ENCODE results near the gene POLR3A.

The POLR3A gene

DNA sequence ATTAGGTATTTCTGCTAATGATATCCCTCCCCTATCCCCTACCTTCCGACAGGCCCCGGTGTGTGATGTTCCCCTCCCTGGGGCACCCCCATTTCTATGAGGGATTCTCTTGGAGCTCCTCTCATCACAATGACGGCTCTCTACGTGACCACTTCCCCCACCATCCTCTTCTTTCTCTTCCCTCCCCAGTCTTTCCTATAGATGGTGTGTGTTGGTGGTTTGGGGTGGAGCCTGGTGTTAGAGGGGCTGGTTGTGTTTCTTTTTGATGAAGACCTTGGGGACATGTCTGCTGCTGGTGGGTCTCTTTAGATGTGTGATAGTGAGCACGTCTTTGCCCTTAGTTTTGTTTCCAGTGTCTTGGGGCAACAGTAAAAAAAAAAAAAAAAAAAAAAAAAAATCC is 33.0 kb upstream of the POLR3A start:
- H3K9ac ChIP-seq (ENCODE audit: low read length): no peak overlapping the region
- no peak overlapping the region for H3K4me2 ChIP-seq (ENCODE audit: low read depth, low read length, poor library complexity, severe bottlenecking)
- no peak overlapping the region for H2AFZ ChIP-seq (ENCODE audit: low read depth, low read length, severe bottlenecking)
- no peaks in the 10 kb centered on the region for H3K27me3 ChIP-seq (ENCODE audit: low read length)
- no peaks in the 10 kb centered on the region for H3K9me2 ChIP-seq (replicated peaks; ENCODE audit: insufficient read depth, low read length)
- TF ChIP-seq, protein P1, sequence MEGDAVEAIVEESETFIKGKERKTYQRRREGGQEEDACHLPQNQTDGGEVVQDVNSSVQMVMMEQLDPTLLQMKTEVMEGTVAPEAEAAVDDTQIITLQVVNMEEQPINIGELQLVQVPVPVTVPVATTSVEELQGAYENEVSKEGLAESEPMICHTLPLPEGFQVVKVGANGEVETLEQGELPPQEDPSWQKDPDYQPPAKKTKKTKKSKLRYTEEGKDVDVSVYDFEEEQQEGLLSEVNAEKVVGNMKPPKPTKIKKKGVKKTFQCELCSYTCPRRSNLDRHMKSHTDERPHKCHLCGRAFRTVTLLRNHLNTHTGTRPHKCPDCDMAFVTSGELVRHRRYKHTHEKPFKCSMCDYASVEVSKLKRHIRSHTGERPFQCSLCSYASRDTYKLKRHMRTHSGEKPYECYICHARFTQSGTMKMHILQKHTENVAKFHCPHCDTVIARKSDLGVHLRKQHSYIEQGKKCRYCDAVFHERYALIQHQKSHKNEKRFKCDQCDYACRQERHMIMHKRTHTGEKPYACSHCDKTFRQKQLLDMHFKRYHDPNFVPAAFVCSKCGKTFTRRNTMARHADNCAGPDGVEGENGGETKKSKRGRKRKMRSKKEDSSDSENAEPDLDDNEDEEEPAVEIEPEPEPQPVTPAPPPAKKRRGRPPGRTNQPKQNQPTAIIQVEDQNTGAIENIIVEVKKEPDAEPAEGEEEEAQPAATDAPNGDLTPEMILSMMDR (IDR thresholded peaks at IDR 0.05; ENCODE audit: insufficient read depth, low read length, poor library complexity, severe bottlenecking): no peak
- TF ChIP-seq EZH2phosphoT487 (conservative IDR thresholded peaks at IDR 0.05; ENCODE audit: low read length): no peak
- H3K36me3 ChIP-seq (ENCODE audit: low read length): no peaks in the 10 kb centered on the region
- no peaks in the 10 kb centered on the region for H3F3A ChIP-seq (ENCODE audit: insufficient read depth)
- no peaks in the 10 kb centered on the region for H3K79me2 ChIP-seq (ENCODE audit: insufficient read depth, low read length)
- H3K9me3 ChIP-seq (ENCODE audit: insufficient read depth, low read length): no peaks in the 10 kb centered on the region
- H4K20me1 ChIP-seq (ENCODE audit: low read depth, low read length): no peaks in the 10 kb centered on the region
- no peak overlapping the region for H3K27ac ChIP-seq (ENCODE audit: low read depth, low read length)
- no peak overlapping the region for H3K4me3 ChIP-seq (ENCODE audit: insufficient read depth, low read length, poor library complexity, severe bottlenecking)

DNA sequence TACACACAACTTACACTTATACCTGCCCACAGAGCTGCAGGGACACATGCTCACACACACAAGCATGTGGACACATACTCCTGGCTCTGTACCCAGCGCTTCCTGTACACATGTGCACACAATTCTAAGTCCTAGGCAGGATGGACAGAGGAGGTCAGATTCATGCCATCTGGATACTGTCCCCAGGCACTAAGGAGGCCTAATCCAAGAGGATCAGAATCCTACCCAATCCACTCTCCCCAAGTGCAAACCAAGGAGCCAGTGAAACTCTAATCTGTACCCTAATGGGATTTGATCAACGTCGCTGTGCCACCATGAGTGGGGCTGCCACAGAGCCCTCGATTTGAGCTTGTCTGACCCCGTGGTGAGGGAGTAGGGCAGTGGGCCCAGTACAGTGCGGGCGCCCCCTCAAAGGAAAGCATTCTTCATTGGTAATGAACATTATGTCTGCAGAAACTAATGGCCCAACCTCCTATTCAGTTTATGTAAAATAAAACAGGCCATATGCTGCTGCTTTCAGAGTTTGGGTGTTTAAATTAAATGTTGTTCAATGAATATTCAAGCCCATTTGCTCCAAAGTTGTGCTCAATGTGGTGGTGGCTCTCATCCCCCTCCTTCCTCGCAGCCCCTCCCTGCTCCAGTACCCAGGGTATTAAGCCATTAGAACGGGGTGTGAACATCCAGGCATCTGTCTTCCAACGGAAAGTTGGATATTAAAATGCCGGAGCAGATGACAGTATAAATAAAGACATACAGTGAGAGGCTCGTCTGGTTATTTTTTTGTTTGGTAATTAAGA is 30.8 kb upstream of the POLR3A start:
- Histone ChIP-seq H2AFZ (ENCODE audit: low read depth, low read length, severe bottlenecking) (no peak overlapping the region), H3K79me2 (ENCODE audit: insufficient read depth, low read length) (no peaks in the 10 kb centered on the region), H3F3A (ENCODE audit: insufficient read depth) (no peaks in the 10 kb centered on the region), H3K9ac (ENCODE audit: low read length) (no peak overlapping the region), H3K27me3 (ENCODE audit: low read length) (no peaks in the 10 kb centered on the region), H3K4me3 (ENCODE audit: insufficient read depth, low read length, poor library complexity, severe bottlenecking) (no peak overlapping the region), H4K20me1 (ENCODE audit: low read depth, low read length) (no peaks in the 10 kb centered on the region), H3K9me3 (ENCODE audit: insufficient read depth, low read length) (no peaks in the 10 kb centered on the region), H3K9me2 (replicated peaks; ENCODE audit: insufficient read depth, low read length) (no peaks in the 10 kb centered on the region), H3K4me2 (ENCODE audit: low read depth, low read length, poor library complexity, severe bottlenecking) (no peak overlapping the region), H3K27ac (ENCODE audit: low read depth, low read length) (no peak overlapping the region), H3K36me3 (ENCODE audit: low read length) (no peaks in the 10 kb centered on the region)
- TF ChIP-seq, protein P1 (IDR thresholded peaks at IDR 0.05; ENCODE audit: insufficient read depth, low read length, poor library complexity, severe bottlenecking): no peak
- TF ChIP-seq EZH2phosphoT487 (conservative IDR thresholded peaks at IDR 0.05; ENCODE audit: low read length): no peak

DNA sequence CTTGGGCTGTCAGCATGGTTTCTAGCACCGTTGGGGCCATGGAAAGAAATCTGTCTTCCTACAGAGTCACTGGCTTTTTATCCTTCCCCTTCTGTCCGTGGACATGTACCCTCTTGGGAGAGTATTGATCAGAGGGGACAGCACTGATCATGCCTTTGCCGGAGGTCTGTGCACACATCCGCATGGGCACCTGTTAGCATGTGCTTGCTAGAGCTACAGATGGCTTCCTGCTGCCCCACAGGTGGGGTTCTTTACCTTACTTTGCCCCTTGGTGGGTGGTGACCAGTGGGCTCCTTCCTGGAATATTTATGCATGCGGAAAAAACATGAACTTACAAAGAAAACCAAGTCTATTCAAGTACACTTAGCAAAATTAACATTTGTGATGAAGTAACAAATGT is 29.2 kb upstream of the POLR3A start:
- Histone ChIP-seq H3K27me3 (ENCODE audit: low read length) (no peaks in the 10 kb centered on the region), H3K9ac (ENCODE audit: low read length) (no peak overlapping the region), H3K4me3 (ENCODE audit: insufficient read depth, low read length, poor library complexity, severe bottlenecking) (no peak overlapping the region), H3K4me2 (ENCODE audit: low read depth, low read length, poor library complexity, severe bottlenecking) (no peak overlapping the region), H3F3A (ENCODE audit: insufficient read depth) (no peaks in the 10 kb centered on the region), H2AFZ (ENCODE audit: low read depth, low read length, severe bottlenecking) (no peak overlapping the region), H3K36me3 (ENCODE audit: low read length) (no peaks in the 10 kb centered on the region), H3K79me2 (ENCODE audit: insufficient read depth, low read length) (no peaks in the 10 kb centered on the region), H4K20me1 (ENCODE audit: low read depth, low read length) (no peaks in the 10 kb centered on the region), H3K27ac (ENCODE audit: low read depth, low read length) (no peak overlapping the region), H3K9me3 (ENCODE audit: insufficient read depth, low read length) (no peaks in the 10 kb centered on the region), H3K9me2 (replicated peaks; ENCODE audit: insufficient read depth, low read length) (no peaks in the 10 kb centered on the region)
- TF ChIP-seq, protein P1 (IDR thresholded peaks at IDR 0.05; ENCODE audit: insufficient read depth, low read length, poor library complexity, severe bottlenecking): no peak
- TF ChIP-seq EZH2phosphoT487 (conservative IDR thresholded peaks at IDR 0.05; ENCODE audit: low read length): no peak

Measured in SU-DHL-6 (cell line).